ENCODE results near the gene CRKL. TPM values are rescaled to one million over a fixed set of nuclear protein-coding genes. Genes with fewer than 3 reads are reported as not detected.

Gene CRKL
- total RNA-seq, 2 donors from 2014 or later, result 46.7 to 53.7 TPM

GRCh38 chr22:20885017-20885556 lies 32.1 kb upstream of the CRKL start:
- TF ChIP-seq, protein P1, sequence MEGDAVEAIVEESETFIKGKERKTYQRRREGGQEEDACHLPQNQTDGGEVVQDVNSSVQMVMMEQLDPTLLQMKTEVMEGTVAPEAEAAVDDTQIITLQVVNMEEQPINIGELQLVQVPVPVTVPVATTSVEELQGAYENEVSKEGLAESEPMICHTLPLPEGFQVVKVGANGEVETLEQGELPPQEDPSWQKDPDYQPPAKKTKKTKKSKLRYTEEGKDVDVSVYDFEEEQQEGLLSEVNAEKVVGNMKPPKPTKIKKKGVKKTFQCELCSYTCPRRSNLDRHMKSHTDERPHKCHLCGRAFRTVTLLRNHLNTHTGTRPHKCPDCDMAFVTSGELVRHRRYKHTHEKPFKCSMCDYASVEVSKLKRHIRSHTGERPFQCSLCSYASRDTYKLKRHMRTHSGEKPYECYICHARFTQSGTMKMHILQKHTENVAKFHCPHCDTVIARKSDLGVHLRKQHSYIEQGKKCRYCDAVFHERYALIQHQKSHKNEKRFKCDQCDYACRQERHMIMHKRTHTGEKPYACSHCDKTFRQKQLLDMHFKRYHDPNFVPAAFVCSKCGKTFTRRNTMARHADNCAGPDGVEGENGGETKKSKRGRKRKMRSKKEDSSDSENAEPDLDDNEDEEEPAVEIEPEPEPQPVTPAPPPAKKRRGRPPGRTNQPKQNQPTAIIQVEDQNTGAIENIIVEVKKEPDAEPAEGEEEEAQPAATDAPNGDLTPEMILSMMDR (IDR thresholded peaks at IDR 0.05), result no peak
- Histone ChIP-seq H3K36me3 (peaks cover 61% of the 10 kb centered on the region), H3K4me3 (no peak overlapping the region), H3K4me1 (peaks cover 0 to 15% of the 10 kb centered on the region in 2 donors), H3K27me3 (no peaks in the 10 kb centered on the region), H3K27ac (peak overlapping the region; percentile 68 to 82), H3K9me3 (no peaks in the 10 kb centered on the region)
- DNase-seq (ENCODE audit: low spot score), result no peak

DNA sequence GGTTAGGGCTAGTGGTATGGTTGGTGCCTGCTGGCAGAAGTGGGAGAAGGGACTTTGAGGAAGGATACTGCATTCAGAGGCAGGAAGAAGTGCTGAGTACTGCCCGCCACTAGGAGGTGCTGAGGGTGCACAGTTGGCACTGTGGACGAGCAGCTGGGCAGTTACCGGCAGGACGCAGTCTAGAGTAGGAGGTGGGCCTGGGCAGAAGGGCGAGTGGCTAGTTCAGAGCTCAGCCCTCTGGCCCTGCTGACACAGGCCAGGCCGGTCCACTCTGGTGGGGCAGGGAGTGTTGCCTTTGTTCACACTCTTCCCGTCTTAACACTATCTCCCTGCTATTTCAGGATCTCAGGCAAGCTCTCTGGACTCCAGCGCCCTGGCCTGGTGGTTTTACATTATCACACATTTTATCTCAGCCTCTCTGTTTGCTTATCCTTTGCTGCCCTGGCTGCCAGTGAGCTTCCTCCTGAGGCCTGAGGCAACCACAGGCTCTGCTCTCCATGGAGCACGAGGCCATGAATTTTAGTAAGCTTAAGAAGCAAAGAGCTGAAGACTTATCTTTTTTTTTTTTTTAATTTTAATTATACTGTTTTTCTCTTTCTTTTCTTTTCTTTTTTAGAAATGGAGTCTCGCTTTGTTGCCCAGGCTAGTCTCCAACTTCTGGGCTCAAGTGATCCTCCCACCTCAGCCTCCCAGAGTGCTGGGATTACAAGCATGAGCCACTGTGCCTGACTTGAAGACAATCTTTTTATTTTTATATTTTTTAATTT lies 31.5 kb upstream of the CRKL start:
- H3K4me3 ChIP-seq, result no peak overlapping the region
- no peaks in the 10 kb centered on the region for H3K27me3 ChIP-seq
- H3K9me3 ChIP-seq, result no peaks in the 10 kb centered on the region
- H3K4me1 ChIP-seq, result peaks cover 0 to 15% of the 10 kb centered on the region in 2 donors
- peak; percentile 83 for DNase-seq (ENCODE audit: low spot score)
- peak overlapping the region; percentile 68 to 82 for H3K27ac ChIP-seq
- TF ChIP-seq, protein P1 (IDR thresholded peaks at IDR 0.05), result peak; percentile 73 to 89
- H3K36me3 ChIP-seq, result peaks cover 60% of the 10 kb centered on the region

- DNase-seq (ENCODE audit: low spot score), result no peak
- Histone ChIP-seq H3K27me3 (no peaks in the 10 kb centered on the region), H3K27ac (no peak overlapping the region), H3K4me1 (peaks cover 0 to 15% of the 10 kb centered on the region in 2 donors), H3K36me3 (peaks cover 47% of the 10 kb centered on the region), H3K4me3 (no peak overlapping the region), H3K9me3 (no peaks in the 10 kb centered on the region)
- TF ChIP-seq, protein P1 (IDR thresholded peaks at IDR 0.05), result no peak
Observed at GRCh38 chr22:20887375-20887774, 29.8 kb upstream of the CRKL start.

- Histone ChIP-seq H3K27ac (no peak overlapping the region), H3K4me3 (no peak overlapping the region), H3K36me3 (peaks cover 32% of the 10 kb centered on the region), H3K9me3 (no peaks in the 10 kb centered on the region), H3K27me3 (no peaks in the 10 kb centered on the region), H3K4me1 (peaks cover 0 to 15% of the 10 kb centered on the region in 2 donors)
- TF ChIP-seq, protein P1 (IDR thresholded peaks at IDR 0.05), result no peak
- no peak for DNase-seq (ENCODE audit: low spot score)
Observed at GRCh38 chr22:20889025-20889704, 28.0 kb upstream of the CRKL start.

DNA sequence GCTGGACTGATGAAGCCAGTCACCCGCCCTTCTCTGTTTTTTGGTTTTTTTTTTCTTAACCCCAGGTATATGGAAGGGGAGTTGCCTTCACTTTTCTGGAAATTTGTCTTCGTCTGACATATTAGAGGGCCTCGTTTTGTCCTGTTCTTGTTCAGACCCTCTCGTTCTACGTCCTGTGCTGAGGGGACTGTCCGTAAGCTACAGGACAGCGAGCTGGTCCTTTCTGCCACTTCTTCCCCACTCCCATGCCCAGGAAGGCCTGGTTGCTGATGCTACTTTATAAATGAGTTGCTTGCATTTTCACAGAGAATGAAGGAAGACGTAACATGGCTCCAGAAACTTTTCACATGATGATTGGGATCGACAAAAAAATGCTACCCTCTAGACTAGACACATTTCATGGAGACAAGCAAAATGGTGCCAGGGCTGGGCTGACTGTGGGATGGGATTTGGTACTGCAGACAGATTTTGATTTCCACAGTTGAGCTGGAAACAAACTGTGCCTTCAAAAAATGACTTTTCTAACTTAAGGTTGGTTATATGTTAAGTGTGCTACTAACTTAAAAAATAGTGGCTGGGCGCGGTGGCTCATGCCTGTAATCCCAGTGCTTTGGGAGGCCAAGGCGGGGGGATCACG lies 27.2 kb upstream of the CRKL start:
- peaks cover 32% of the 10 kb centered on the region for H3K36me3 ChIP-seq
- no peak overlapping the region for H3K4me3 ChIP-seq
- H3K27me3 ChIP-seq, result no peaks in the 10 kb centered on the region
- no peak overlapping the region for H3K27ac ChIP-seq
- TF ChIP-seq, protein P1 (IDR thresholded peaks at IDR 0.05), result no peak
- no peaks in the 10 kb centered on the region for H3K9me3 ChIP-seq
- DNase-seq (ENCODE audit: low spot score), result no peak
- peaks cover 0 to 13% of the 10 kb centered on the region in 2 donors for H3K4me1 ChIP-seq

All from right atrium auricular region (tissue), 2 donors.